NCI-H1436 treated with DMSO at 0.1 percent for 48 hours (cell line): ENCODE data around the gene ZNF334.
A peak's percentile ranks its signal among the peaks of the same experiment; 100 is the strongest.

ENCODE experiments used
- DNase-seq: peaks from one replicate; lab custom pipeline; 2025; lab: John Stamatoyannopoulos, UW

The ZNF334 gene

GRCh38 chr20:46512943-46513844 lies at the start of gene ZNF334:
Gene ZNF334, minus strand, starts transcription at chr20:46513559. Its CDS starts 1,457 bp downstream, at chr20:46512102.
- DNase-seq, result peak; percentile 6

GRCh38 chr20:46562373-46563169 lies 49.2 kb upstream of the ZNF334 start:
- DNase-seq, result peak; percentile 32

GRCh38 chr20:46562009-46562372 lies 48.6 kb upstream of the ZNF334 start:
- no peak for DNase-seq

- no peak for DNase-seq
Measured at GRCh38 chr20:46559685-46560440, 46.5 kb upstream of the ZNF334 start.

- DNase-seq, result no peak
Measured at GRCh38 chr20:46559001-46559400, 45.6 kb upstream of the ZNF334 start.

GRCh38 chr20:46558511-46558959 lies 45.2 kb upstream of the ZNF334 start:
- DNase-seq, result no peak

- no peak for DNase-seq
Measured at GRCh38 chr20:46557231-46557956, 44.0 kb upstream of the ZNF334 start.

GRCh38 chr20:46555370-46555956 lies 42.1 kb upstream of the ZNF334 start:
- DNase-seq, result no peak

- DNase-seq, result no peak
Measured at GRCh38 chr20:46554828-46555227, 41.5 kb upstream of the ZNF334 start.

- no peak for DNase-seq
Measured at GRCh38 chr20:46553926-46554325, 40.6 kb upstream of the ZNF334 start.

- no peak for DNase-seq
Measured at GRCh38 chr20:46552460-46553420, 39.4 kb upstream of the ZNF334 start.

- DNase-seq, result no peak
Measured at GRCh38 chr20:46551522-46552381, 38.4 kb upstream of the ZNF334 start.

GRCh38 chr20:46550461-46550860 lies 37.1 kb upstream of the ZNF334 start, which contains the start of gene OCSTAMP:
Gene OCSTAMP, minus strand, starts transcription at chr20:46550654. Its CDS starts 94 bp downstream, at chr20:46550560.
- no peak for DNase-seq

GRCh38 chr20:46549188-46549972 lies 36.0 kb upstream of the ZNF334 start:
- DNase-seq, result no peak

- no peak for DNase-seq
Measured at GRCh38 chr20:46548688-46549087, 35.3 kb upstream of the ZNF334 start.

GRCh38 chr20:46547995-46548394 lies 34.6 kb upstream of the ZNF334 start:
- no peak for DNase-seq

- no peak for DNase-seq
Measured at GRCh38 chr20:46546936-46547335, 33.6 kb upstream of the ZNF334 start.

GRCh38 chr20:46546298-46546697 lies 32.9 kb upstream of the ZNF334 start:
- no peak for DNase-seq
